Pancreas (tissue), 10 donors: ENCODE data around the gene CAPG. TPM values are rescaled to one million over a fixed set of nuclear protein-coding genes. Genes with fewer than 3 reads are reported as not detected.

Experiments used
- ATAC-seq, 4 donors: fragments of 200-7000 bp; cut with Tn5 transposase; one replicate each; pipeline versions ENCODE4 v1.8.0 to v1.9.1; 2020; ENCODE audit warnings: mild to moderate bottlenecking in 4 of 4, moderate library complexity in 4 of 4
- DNase-seq, 6 donors: peaks; one replicate each; pipeline ENCODE4 v3.0.0-alpha.2; 2020
- FAIRE-seq: peaks from 2 replicates; lab custom pipeline; 2012; peaks lifted over from hg19 to GRCh38; lab: Jason Lieb, UNC
- H3K27ac ChIP-seq, 4 donors: fragments of 200-600 bp; sonication (generic); 1 replicate in 3 of 4; 2 replicates in 1 of 4; pipeline versions ENCODE4 v1.5.0 to v1.8.0; 2020
- H3K27me3 ChIP-seq, 4 donors: fragments of 200-600 bp; one replicate each; pipeline ENCODE4 v1.8.0; 2021
- H3K36me3 ChIP-seq, 3 donors: fragments of 200-600 bp; sonication (generic) in 1 of 3; one replicate each; pipeline versions ENCODE4 v1.5.0 to v1.8.0; 2020 to 2021
- H3K4me1 ChIP-seq, 3 donors: fragments of 200-600 bp; one replicate each; pipeline ENCODE4 v1.8.0; 2021
- H3K4me3 ChIP-seq, 4 donors: fragments of 200-600 bp; sonication (generic) in 2 of 4; one replicate each; pipeline versions ENCODE4 v1.5.0 to v1.8.0; 2020 to 2021
- H3K9me3 ChIP-seq, 4 donors: fragments of 200-600 bp; one replicate each; pipeline ENCODE4 v1.8.0; 2021
- CTCF ChIP-seq, 4 donors: fragments of 200-600 bp; sonication (generic) in 3 of 4; IDR thresholded peaks; one replicate each; pipeline versions ENCODE4 v1.5.0 to v1.8.0; 2021; ENCODE audit warnings: antibody characterized with exemption in 4 of 4
- WGBS, 2 donors: extraction: QIAGEN DNeasy Blood & Tissue Kit; methylation state at CpG; one replicate each; pipeline ENCODE4 v1.1.7; 2013; 5-methylcytosine and 5-hydroxymethylcytosine counted together
- intact Hi-C, 3 donors: fragments of 100-400 bp; cut with DNase I; formaldehyde crosslinking; loops; one replicate each; pipeline versions ENCODE4 v1.11.1 to v1.14.2; 2022
- polyA plus RNA-seq, 2 donors: library from polyadenylated mRNA; stranded (reverse); fragments of 200-250 nt; gene quantifications; one replicate each; pipeline ENCODE4 v1.2.3, GENCODE V29; 2013
- total RNA-seq, 6 donors: library from RNA; stranded (reverse); fragmentation: NEBNext Ultra II Directional in 4 of 6; extraction: Animal tissue kit (Norgen Biotek cat#: 25700) in 4 of 6; gene quantifications; one replicate each; pipeline versions ENCODE4 v1.2.1 to v1.2.4, GENCODE V29; 2021 to 2023
- donor health status: healthy with polysubstance abuse.
- donor health status: DM: no; HTN: no; CAD: no; lungs with moderate emphysema.
- donor health status: DM: no; HTN: no; CAD: no.
- donor health status: control.
- donor health status: control.
- donor health status: Bipolar disorder and iron deficiency.
- donor health status: DM: yes; HTN: yes; CAD: no.
- donor health status: DM: no; HTN: no; CAD: no.
- donor health status: DM: no; HTN: no; CAD: no.
- donor health status: DM: yes; HTN: yes; CAD: no.

CAPG gene
- total and polyA plus RNA-seq, 8 donors, result 10.9 to 111 (median 37.5) TPM

- WGBS, 2 donors, result 94 to 96% methylated on average over 8 of the region's 8 CpGs
- no peaks in the 10 kb centered on the region for H3K36me3 ChIP-seq
- intact Hi-C loops, result no loop called here
- no peaks in the 10 kb centered on the region for H3K27me3 ChIP-seq
- H3K4me1 ChIP-seq, result peaks cover 0 to 5% (median 5%) of the 10 kb centered on the region in 3 donors
- no peak overlapping the region for H3K27ac ChIP-seq
- no peaks in the 10 kb centered on the region for H3K9me3 ChIP-seq
- no peak overlapping the region for H3K4me3 ChIP-seq
- no peak for TF ChIP-seq CTCF (IDR thresholded peaks at IDR 0.05)
- DNase-seq (no peak), ATAC-seq (no peak), FAIRE-seq (no peak)
Observed at GRCh38 chr2:85401844-85402243, 8.3 kb downstream of the CAPG start.

GRCh38 chr2:85401464-85401805 is 8.7 kb downstream of the CAPG start:
- no peak overlapping the region for H3K4me3 ChIP-seq
- H3K36me3 ChIP-seq, result no peaks in the 10 kb centered on the region
- WGBS, 2 donors, result 91 to 94% methylated on average over 7 of the region's 7 CpGs
- no peak for TF ChIP-seq CTCF (IDR thresholded peaks at IDR 0.05)
- no peak for FAIRE-seq
- ATAC-seq, result no peak
- peaks cover 0 to 9% (median 5%) of the 10 kb centered on the region in 3 donors for H3K4me1 ChIP-seq
- no peak for DNase-seq
- no peaks in the 10 kb centered on the region for H3K9me3 ChIP-seq
- H3K27me3 ChIP-seq, result no peaks in the 10 kb centered on the region
- no peak overlapping the region for H3K27ac ChIP-seq
- intact Hi-C loops, result no loop called here

- Histone ChIP-seq H3K27me3 (no peaks in the 10 kb centered on the region), H3K4me1 (peaks cover 0 to 14% (median 5%) of the 10 kb centered on the region in 3 donors), H3K36me3 (no peaks in the 10 kb centered on the region), H3K9me3 (no peaks in the 10 kb centered on the region), H3K4me3 (no peak overlapping the region), H3K27ac (no peak overlapping the region)
- no peak for ATAC-seq
- FAIRE-seq, result no peak
- intact Hi-C loops, result no loop called here
- 87 to 91% methylated on average over 14 of the region's 14 CpGs for WGBS, 2 donors
- no peak for DNase-seq
- TF ChIP-seq CTCF (IDR thresholded peaks at IDR 0.05), result no peak
Observed at GRCh38 chr2:85400541-85401463, 9.4 kb downstream of the CAPG start.

DNA sequence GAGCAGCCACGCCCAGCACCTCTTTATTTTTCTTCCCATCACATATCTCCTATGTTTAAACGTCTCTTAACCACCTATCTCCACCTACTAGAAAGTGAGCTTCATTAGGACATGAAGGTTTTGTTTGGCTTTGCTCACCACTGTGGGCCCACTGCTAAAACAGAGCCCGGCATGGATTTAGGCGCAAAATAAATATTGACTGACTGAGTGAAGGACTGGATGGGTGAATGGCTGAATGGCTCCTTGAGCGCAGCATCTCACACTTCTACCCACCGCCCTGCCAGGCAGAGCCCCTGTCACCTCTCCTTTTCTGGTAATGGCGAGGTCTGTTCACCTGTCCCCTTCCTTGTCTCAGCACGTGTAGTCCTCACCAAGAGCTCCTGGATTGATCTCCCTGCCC is 10.1 kb downstream of the CAPG start:
- H3K36me3 ChIP-seq, result no peaks in the 10 kb centered on the region

More for the DNA sequence above, 10.1 kb downstream of the CAPG start:
- Histone ChIP-seq H3K27me3 (no peaks in the 10 kb centered on the region), H3K9me3 (no peaks in the 10 kb centered on the region), H3K4me1 (peaks cover 0 to 14% (median 5%) of the 10 kb centered on the region in 3 donors), H3K4me3 (no peak overlapping the region), H3K27ac (no peak overlapping the region)
- DNase-seq, result no peak
- 84 to 87% methylated on average over 8 of the region's 8 CpGs for WGBS, 2 donors
- no peak for TF ChIP-seq CTCF (IDR thresholded peaks at IDR 0.05)
- intact Hi-C loops, result no loop called here
- FAIRE-seq, result no peak
- no peak for ATAC-seq
